Measurements from ENCODE around the gene SLC35B4.

The SLC35B4 gene

GRCh38 chr7:134311807-134312206 is 4.9 kb downstream of the SLC35B4 start:
- no peak for TF ChIP-seq CTCF (IDR thresholded peaks at IDR 0.05; ENCODE audit: borderline replicate concordance, insufficient read depth, low read depth, low read length)
- H3K4me3 ChIP-seq (ENCODE audit: low read depth, low read length) = no peak overlapping the region

GRCh38 chr7:134308548-134308947 is 8.2 kb downstream of the SLC35B4 start:
- no peak overlapping the region for H3K4me3 ChIP-seq (ENCODE audit: low read depth, low read length)
- TF ChIP-seq CTCF (IDR thresholded peaks at IDR 0.05; ENCODE audit: borderline replicate concordance, insufficient read depth, low read depth, low read length) = no peak

GRCh38 chr7:134307320-134307719 is 9.4 kb downstream of the SLC35B4 start:
- H3K4me3 ChIP-seq (ENCODE audit: low read depth, low read length) = no peak overlapping the region
- no peak for TF ChIP-seq CTCF (IDR thresholded peaks at IDR 0.05; ENCODE audit: borderline replicate concordance, insufficient read depth, low read depth, low read length)

- no peak for TF ChIP-seq CTCF (IDR thresholded peaks at IDR 0.05; ENCODE audit: borderline replicate concordance, insufficient read depth, low read depth, low read length)
Observed at GRCh38 chr7:134302120-134302519, 14.6 kb downstream of the SLC35B4 start.

GRCh38 chr7:134301592-134301991 is 15.1 kb downstream of the SLC35B4 start:
- H3K4me3 ChIP-seq (ENCODE audit: low read depth, low read length) = no peak overlapping the region
- no peak for TF ChIP-seq CTCF (IDR thresholded peaks at IDR 0.05; ENCODE audit: borderline replicate concordance, insufficient read depth, low read depth, low read length)

More at GRCh38 chr7:134302120-134302519, 14.6 kb downstream of the SLC35B4 start:
- no peak overlapping the region for H3K4me3 ChIP-seq (ENCODE audit: low read depth, low read length)

GRCh38 chr7:134300988-134301387 is 15.7 kb downstream of the SLC35B4 start:
- no peak overlapping the region for H3K4me3 ChIP-seq (ENCODE audit: low read depth, low read length)
- no peak for TF ChIP-seq CTCF (IDR thresholded peaks at IDR 0.05; ENCODE audit: borderline replicate concordance, insufficient read depth, low read depth, low read length)

GRCh38 chr7:134298902-134299683 is 17.6 kb downstream of the SLC35B4 start:
- H3K4me3 ChIP-seq (ENCODE audit: low read depth, low read length) = no peak overlapping the region
- no peak for TF ChIP-seq CTCF (IDR thresholded peaks at IDR 0.05; ENCODE audit: borderline replicate concordance, insufficient read depth, low read depth, low read length)
